Panc1 (cell line): Measurements from ENCODE around the gene PHF20. TPM values are rescaled to one million over a fixed set of nuclear protein-coding genes. Genes with fewer than 3 reads are reported as not detected.
"Not testable (repeated sequence)": the region's sequence is repeated elsewhere in the genome, so short reads cannot be mapped to it uniquely, and the experiment has no call there.

Source experiments
- ATAC-seq: fragments of 200-7000 bp; cut with Tn5 transposase; 2 replicates; pipeline ENCODE4 v1.9.1; 2020; ENCODE audit warnings: mild to moderate bottlenecking, moderate library complexity
- BruUV-seq: library from RNA; stranded (reverse); fragments of 400-500 nt; replicated peaks from 2 replicates; lab custom pipeline; 2021; lab: Mats Ljungman, UMichigan
- CTCF ChIA-PET: fragments of 300-600 bp; sonication (Branson Sonifier 250); formaldehyde crosslinking; loops from one replicate; lab custom pipeline; 2022; ENCODE audit warnings: antibody characterized with exemption; lab: Charles Lee
- POLR2A ChIA-PET: fragments of 300-600 bp; sonication (Branson Sonifier 250); formaldehyde crosslinking; loops from one replicate; lab custom pipeline; 2022; ENCODE audit warnings: antibody characterized with exemption; lab: Charles Lee
- DNase-seq: peaks from one replicate; pipeline ENCODE4 v3.0.0-alpha.2; 2010; ENCODE audit warnings: low read depth, low spot score
- H3K27ac ChIP-seq: 2 replicates; pipeline ENCODE4 v1.5.1; 2011; ENCODE audit warnings: mild to moderate bottlenecking, low read length, inconsistent platforms
- H3K27me3 ChIP-seq: fragments of 200-500 bp; sonication (Bioruptor generic); 2 replicates; pipeline ENCODE4 v1.6.0; 2014; ENCODE audit warnings: low read length, inconsistent platforms; ENCODE audit not compliant: control insufficient read depth, insufficient read depth
- H3K36me3 ChIP-seq: fragments of 200-500 bp; sonication (Bioruptor generic); 2 replicates; pipeline ENCODE4 v1.5.1; 2014; ENCODE audit warnings: inconsistent platforms, mild to moderate bottlenecking, low read length, moderate library complexity; ENCODE audit not compliant: control insufficient read depth, insufficient read depth
- H3K4me1 ChIP-seq: 2 replicates; pipeline ENCODE4 v1.5.1; 2011; ENCODE audit warnings: inconsistent platforms, mild to moderate bottlenecking, low read length, moderate library complexity; ENCODE audit not compliant: control insufficient read depth, insufficient read depth
- H3K4me3 ChIP-seq, 2 experiments: 2 replicates each; pipeline ENCODE4 v1.5.1; 2011 to 2012; ENCODE audit warnings: low read depth in 2 of 2, low read length in 2 of 2, mild to moderate bottlenecking in 2 of 2, inconsistent platforms in 1 of 2, moderate library complexity in 1 of 2
- H3K9me3 ChIP-seq: fragments of 200-500 bp; sonication (Bioruptor generic); 2 replicates; pipeline ENCODE4 v1.5.1; 2014; ENCODE audit warnings: low read depth, mild to moderate bottlenecking, inconsistent platforms, low read length, moderate library complexity; ENCODE audit not compliant: control insufficient read depth, insufficient read depth
- POLR2AphosphoS5 ChIP-seq: IDR thresholded peaks from 2 replicates; pipeline ENCODE4 v1.6.1; 2012; ENCODE audit warnings: mild to moderate bottlenecking, low read depth, low read length, moderate library complexity
- SIN3A ChIP-seq: IDR thresholded peaks from 2 replicates; pipeline ENCODE4 v1.6.1; 2012; ENCODE audit warnings: low read depth, mild to moderate bottlenecking, low read length, moderate library complexity, borderline replicate concordance; ENCODE audit not compliant: insufficient read depth
- TCF7L2 ChIP-seq: IDR thresholded peaks from 2 replicates; pipeline ENCODE4 v1.6.1; 2011; ENCODE audit warnings: mild to moderate bottlenecking, low read depth, low read length, inconsistent platforms
- in situ Hi-C: cut with HindIII; loops from 2 replicates; pipeline ENCODE4 v1.10.0; 2016; ENCODE audit warnings: low sequenced_read_pairs, low pct_unique_long_range_greater_than_20kb
- intact Hi-C: fragments of 100-400 bp; cut with micrococcal nuclease; formaldehyde crosslinking; loops from one replicate; pipeline ENCODE4 v1.10.0; 2022; ENCODE audit not compliant: unreplicated experiment
- total RNA-seq: library from RNA; stranded (reverse); gene quantifications from one replicate; pipeline ENCODE4 v1.2.1, GENCODE V29; 2021; ENCODE audit not compliant: unreplicated experiment
- TF ChIP-seq, protein P1 (sequence below): fragments of 450-650 bp; IDR thresholded peaks from 2 replicates; pipeline ENCODE4 v1.5.1; 2017; ENCODE audit warnings: mild to moderate bottlenecking
- TF ChIP-seq, protein P2 (sequence below), 2 experiments: IDR thresholded peaks; 2 replicates each; pipeline ENCODE4 v1.6.1; 2011 to 2012; ENCODE audit warnings: low read depth in 2 of 2, control low read depth in 1 of 2, low read length in 1 of 2, mild to moderate bottlenecking in 1 of 2, moderate library complexity in 1 of 2; ENCODE audit not compliant: insufficient read depth in 1 of 2

The PHF20 gene
- total RNA-seq, 1 experiment from 2014 or later: 51.5 TPM

DNA sequence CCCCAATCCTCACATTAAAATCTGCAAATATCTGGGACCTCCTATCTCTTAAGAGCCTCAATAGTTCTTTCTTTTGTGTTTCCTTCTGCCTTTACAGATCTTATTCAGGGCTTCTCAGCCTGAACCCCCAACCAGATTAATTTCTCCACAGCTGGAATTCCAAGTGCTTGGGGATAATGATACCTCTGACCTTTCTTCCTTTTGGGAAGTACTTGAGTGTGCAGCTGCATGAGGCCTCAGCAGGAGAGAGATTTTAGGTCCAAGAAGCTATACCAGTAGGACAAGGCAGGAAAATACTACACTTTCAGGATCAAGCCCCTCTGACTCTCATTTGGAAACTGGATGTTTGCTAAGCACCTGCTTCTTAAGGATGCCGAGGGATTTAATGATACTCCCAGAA lies 2.6 kb downstream of the PHF20 start:
- no peaks in the 10 kb centered on the region for H3K9me3 ChIP-seq
- no peak for DNase-seq
- ATAC-seq: no peak
- no TSS peak for BruUV-seq
- ChIA-PET POLR2A (no interaction called here), CTCF (no interaction called here)
- H3K27ac ChIP-seq: no peak overlapping the region
- TF ChIP-seq POLR2AphosphoS5 (no peak), SIN3A (no peak), TCF7L2 (no peak)
- TF ChIP-seq, protein P1, sequence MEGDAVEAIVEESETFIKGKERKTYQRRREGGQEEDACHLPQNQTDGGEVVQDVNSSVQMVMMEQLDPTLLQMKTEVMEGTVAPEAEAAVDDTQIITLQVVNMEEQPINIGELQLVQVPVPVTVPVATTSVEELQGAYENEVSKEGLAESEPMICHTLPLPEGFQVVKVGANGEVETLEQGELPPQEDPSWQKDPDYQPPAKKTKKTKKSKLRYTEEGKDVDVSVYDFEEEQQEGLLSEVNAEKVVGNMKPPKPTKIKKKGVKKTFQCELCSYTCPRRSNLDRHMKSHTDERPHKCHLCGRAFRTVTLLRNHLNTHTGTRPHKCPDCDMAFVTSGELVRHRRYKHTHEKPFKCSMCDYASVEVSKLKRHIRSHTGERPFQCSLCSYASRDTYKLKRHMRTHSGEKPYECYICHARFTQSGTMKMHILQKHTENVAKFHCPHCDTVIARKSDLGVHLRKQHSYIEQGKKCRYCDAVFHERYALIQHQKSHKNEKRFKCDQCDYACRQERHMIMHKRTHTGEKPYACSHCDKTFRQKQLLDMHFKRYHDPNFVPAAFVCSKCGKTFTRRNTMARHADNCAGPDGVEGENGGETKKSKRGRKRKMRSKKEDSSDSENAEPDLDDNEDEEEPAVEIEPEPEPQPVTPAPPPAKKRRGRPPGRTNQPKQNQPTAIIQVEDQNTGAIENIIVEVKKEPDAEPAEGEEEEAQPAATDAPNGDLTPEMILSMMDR: no peak
- TF ChIP-seq, protein P2, sequence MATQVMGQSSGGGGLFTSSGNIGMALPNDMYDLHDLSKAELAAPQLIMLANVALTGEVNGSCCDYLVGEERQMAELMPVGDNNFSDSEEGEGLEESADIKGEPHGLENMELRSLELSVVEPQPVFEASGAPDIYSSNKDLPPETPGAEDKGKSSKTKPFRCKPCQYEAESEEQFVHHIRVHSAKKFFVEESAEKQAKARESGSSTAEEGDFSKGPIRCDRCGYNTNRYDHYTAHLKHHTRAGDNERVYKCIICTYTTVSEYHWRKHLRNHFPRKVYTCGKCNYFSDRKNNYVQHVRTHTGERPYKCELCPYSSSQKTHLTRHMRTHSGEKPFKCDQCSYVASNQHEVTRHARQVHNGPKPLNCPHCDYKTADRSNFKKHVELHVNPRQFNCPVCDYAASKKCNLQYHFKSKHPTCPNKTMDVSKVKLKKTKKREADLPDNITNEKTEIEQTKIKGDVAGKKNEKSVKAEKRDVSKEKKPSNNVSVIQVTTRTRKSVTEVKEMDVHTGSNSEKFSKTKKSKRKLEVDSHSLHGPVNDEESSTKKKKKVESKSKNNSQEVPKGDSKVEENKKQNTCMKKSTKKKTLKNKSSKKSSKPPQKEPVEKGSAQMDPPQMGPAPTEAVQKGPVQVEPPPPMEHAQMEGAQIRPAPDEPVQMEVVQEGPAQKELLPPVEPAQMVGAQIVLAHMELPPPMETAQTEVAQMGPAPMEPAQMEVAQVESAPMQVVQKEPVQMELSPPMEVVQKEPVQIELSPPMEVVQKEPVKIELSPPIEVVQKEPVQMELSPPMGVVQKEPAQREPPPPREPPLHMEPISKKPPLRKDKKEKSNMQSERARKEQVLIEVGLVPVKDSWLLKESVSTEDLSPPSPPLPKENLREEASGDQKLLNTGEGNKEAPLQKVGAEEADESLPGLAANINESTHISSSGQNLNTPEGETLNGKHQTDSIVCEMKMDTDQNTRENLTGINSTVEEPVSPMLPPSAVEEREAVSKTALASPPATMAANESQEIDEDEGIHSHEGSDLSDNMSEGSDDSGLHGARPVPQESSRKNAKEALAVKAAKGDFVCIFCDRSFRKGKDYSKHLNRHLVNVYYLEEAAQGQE (IDR thresholded peaks at IDR 0.05; ENCODE audit: insufficient read depth in 1 of 2, low read depth in 2 of 2, low read length in 1 of 2): no peak
- H3K4me3 ChIP-seq: no peak overlapping the region
- in situ Hi-C loops: no loop called here
- H3K27me3 ChIP-seq: no peaks in the 10 kb centered on the region
- H3K4me1 ChIP-seq: peaks cover 21% of the 10 kb centered on the region
- no peaks in the 10 kb centered on the region; the same call in 1 of the 2 replicates for H3K36me3 ChIP-seq
- intact Hi-C loops: no loop called here

DNA sequence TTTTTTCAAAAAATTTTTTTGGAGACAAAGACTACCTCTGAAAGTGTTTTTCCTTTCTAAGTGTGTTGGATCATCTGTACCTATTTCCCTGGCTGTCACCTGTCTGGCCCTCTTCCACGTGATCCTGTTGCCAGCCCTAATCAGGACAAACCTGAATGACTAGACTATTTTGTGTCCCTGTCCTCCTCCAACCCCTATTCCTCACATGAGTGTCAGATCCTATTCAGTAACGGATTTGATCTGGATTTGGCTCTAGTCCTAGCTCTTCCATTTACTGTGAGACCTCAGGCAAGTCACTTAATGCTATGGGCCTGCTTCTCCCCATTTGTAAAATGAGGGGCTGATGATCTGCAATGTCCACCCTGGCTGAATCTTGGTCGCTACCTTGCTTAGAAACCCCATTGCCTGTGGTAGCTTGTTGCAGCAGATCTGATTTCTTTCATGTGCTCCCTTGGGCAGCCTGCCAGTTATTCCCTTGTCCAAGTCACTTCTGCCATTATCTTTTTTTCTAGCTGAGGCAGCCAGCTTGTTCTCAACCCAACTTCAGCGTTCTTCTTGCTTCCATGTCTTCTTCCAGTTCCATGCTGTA lies 4.8 kb downstream of the PHF20 start:
- H3K4me3 ChIP-seq: no peak overlapping the region
- peaks cover 20% of the 10 kb centered on the region for H3K4me1 ChIP-seq
- no peaks in the 10 kb centered on the region for H3K9me3 ChIP-seq
- no peaks in the 10 kb centered on the region for H3K27me3 ChIP-seq
- BruUV-seq: no TSS peak
- in situ Hi-C loops: no loop called here
- no peak overlapping the region for H3K27ac ChIP-seq
- POLR2A ChIA-PET: interaction anchor here (0.5 to 0.7 kb wide), 2 partner anchors 34 to 96 kb away, joined by 3 to 7 read pairs; partner anchors contain the start of gene RBM39
- intact Hi-C loops: no loop called here
- no peak for ATAC-seq
- no peaks in the 10 kb centered on the region; the same call in 1 of the 2 replicates for H3K36me3 ChIP-seq
- CTCF ChIA-PET: no interaction called here
- TF ChIP-seq, protein P1: no peak
- TF ChIP-seq SIN3A (no peak), POLR2AphosphoS5 (no peak), TCF7L2 (no peak)
- TF ChIP-seq, protein P2 (IDR thresholded peaks at IDR 0.05; ENCODE audit: insufficient read depth in 1 of 2, low read depth in 2 of 2, low read length in 1 of 2): no peak
- DNase-seq: no peak

DNA sequence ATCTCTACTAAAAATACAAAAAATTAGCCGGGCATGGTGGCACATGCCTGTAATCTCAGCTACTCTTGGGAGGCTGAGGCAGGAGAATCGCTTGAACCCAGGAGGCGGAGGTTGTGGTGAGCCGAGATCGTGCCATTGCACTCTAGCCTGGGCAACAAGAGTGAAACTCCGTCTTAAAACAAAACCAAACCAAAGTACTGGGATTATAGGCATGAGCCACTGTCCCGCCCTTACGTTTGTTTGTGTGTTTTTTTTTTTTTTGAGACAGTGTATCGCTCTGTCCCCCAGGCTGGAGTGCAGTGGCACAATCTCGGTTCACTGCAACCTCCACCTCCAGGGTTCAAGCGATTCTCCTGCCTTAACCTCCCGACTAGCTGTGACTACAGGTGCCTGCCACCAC lies 12.0 kb downstream of the PHF20 start:
- POLR2A ChIA-PET, CTCF ChIA-PET, H3K4me1 ChIP-seq, H3K36me3 ChIP-seq, H3K27ac ChIP-seq, DNase-seq, H3K27me3 ChIP-seq, intact Hi-C loops, in situ Hi-C loops, BruUV-seq, H3K4me3 ChIP-seq, ATAC-seq, H3K9me3 ChIP-seq: not testable (repeated sequence)
